ENCODE data around the gene PTPN6. TPM values are rescaled to one million over a fixed set of nuclear protein-coding genes. Genes with fewer than 3 reads are reported as not detected.

Gene PTPN6
- total and polyA plus RNA-seq, 2 of the 8 experiments (the other 6 are each of a cell fraction or from before 2014, with no cell fraction given): 16.3 to 28.4 TPM

DNA sequence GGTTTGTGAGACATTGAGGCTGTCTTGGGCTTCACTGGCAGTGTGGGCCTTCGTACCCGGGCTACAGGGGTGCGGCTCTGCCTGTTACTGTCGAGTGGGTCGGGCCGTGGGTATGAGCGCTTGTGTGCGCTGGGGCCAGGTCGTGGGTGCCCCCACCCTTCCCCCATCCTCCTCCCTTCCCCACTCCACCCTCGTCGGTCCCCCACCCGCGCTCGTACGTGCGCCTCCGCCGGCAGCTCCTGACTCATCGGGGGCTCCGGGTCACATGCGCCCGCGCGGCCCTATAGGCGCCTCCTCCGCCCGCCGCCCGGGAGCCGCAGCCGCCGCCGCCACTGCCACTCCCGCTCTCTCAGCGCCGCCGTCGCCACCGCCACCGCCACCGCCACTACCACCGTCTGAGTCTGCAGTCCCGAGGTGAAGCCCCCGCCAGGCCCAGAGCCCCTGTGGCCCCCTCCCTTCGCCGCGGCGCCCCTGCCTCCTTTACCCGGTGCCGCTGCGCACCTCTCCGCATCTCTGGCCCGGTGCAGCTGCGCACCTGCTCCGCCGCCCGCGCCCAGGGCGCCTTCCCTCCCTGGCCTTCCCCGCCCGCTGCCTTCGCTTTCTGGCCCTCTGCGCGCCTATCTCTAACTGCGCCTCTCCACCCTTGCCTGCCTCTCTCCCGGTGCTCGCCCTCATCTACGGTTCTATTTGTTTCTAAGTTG, 36.8 kb upstream of the PTPN6 start, which contains the start of gene ENO2 (continued):
- no peak for TF ChIP-seq POU5F1 (IDR thresholded peaks at IDR 0.05; ENCODE audit: low read depth, low read length)
- TF ChIP-seq RNF2 (IDR thresholded peaks at IDR 0.05; ENCODE audit: borderline replicate concordance, low read depth, low read length, missing control alignments, poor library complexity, severe bottlenecking): no peak
- TF ChIP-seq TBP (IDR thresholded peaks at IDR 0.05; ENCODE audit: low read depth, low read length): no peak
- TF ChIP-seq, protein P1, sequence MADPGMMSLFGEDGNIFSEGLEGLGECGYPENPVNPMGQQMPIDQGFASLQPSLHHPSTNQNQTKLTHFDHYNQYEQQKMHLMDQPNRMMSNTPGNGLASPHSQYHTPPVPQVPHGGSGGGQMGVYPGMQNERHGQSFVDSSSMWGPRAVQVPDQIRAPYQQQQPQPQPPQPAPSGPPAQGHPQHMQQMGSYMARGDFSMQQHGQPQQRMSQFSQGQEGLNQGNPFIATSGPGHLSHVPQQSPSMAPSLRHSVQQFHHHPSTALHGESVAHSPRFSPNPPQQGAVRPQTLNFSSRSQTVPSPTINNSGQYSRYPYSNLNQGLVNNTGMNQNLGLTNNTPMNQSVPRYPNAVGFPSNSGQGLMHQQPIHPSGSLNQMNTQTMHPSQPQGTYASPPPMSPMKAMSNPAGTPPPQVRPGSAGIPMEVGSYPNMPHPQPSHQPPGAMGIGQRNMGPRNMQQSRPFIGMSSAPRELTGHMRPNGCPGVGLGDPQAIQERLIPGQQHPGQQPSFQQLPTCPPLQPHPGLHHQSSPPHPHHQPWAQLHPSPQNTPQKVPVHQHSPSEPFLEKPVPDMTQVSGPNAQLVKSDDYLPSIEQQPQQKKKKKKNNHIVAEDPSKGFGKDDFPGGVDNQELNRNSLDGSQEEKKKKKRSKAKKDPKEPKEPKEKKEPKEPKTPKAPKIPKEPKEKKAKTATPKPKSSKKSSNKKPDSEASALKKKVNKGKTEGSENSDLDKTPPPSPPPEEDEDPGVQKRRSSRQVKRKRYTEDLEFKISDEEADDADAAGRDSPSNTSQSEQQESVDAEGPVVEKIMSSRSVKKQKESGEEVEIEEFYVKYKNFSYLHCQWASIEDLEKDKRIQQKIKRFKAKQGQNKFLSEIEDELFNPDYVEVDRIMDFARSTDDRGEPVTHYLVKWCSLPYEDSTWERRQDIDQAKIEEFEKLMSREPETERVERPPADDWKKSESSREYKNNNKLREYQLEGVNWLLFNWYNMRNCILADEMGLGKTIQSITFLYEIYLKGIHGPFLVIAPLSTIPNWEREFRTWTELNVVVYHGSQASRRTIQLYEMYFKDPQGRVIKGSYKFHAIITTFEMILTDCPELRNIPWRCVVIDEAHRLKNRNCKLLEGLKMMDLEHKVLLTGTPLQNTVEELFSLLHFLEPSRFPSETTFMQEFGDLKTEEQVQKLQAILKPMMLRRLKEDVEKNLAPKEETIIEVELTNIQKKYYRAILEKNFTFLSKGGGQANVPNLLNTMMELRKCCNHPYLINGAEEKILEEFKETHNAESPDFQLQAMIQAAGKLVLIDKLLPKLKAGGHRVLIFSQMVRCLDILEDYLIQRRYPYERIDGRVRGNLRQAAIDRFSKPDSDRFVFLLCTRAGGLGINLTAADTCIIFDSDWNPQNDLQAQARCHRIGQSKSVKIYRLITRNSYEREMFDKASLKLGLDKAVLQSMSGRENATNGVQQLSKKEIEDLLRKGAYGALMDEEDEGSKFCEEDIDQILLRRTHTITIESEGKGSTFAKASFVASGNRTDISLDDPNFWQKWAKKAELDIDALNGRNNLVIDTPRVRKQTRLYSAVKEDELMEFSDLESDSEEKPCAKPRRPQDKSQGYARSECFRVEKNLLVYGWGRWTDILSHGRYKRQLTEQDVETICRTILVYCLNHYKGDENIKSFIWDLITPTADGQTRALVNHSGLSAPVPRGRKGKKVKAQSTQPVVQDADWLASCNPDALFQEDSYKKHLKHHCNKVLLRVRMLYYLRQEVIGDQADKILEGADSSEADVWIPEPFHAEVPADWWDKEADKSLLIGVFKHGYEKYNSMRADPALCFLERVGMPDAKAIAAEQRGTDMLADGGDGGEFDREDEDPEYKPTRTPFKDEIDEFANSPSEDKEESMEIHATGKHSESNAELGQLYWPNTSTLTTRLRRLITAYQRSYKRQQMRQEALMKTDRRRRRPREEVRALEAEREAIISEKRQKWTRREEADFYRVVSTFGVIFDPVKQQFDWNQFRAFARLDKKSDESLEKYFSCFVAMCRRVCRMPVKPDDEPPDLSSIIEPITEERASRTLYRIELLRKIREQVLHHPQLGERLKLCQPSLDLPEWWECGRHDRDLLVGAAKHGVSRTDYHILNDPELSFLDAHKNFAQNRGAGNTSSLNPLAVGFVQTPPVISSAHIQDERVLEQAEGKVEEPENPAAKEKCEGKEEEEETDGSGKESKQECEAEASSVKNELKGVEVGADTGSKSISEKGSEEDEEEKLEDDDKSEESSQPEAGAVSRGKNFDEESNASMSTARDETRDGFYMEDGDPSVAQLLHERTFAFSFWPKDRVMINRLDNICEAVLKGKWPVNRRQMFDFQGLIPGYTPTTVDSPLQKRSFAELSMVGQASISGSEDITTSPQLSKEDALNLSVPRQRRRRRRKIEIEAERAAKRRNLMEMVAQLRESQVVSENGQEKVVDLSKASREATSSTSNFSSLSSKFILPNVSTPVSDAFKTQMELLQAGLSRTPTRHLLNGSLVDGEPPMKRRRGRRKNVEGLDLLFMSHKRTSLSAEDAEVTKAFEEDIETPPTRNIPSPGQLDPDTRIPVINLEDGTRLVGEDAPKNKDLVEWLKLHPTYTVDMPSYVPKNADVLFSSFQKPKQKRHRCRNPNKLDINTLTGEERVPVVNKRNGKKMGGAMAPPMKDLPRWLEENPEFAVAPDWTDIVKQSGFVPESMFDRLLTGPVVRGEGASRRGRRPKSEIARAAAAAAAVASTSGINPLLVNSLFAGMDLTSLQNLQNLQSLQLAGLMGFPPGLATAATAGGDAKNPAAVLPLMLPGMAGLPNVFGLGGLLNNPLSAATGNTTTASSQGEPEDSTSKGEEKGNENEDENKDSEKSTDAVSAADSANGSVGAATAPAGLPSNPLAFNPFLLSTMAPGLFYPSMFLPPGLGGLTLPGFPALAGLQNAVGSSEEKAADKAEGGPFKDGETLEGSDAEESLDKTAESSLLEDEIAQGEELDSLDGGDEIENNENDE (IDR thresholded peaks at IDR 0.05; ENCODE audit: insufficient replicate concordance, low read length): no peak
- TF ChIP-seq SP4 (IDR thresholded peaks at IDR 0.05; ENCODE audit: low read length): no peak
- no peak for TF ChIP-seq TEAD4 (IDR thresholded peaks at IDR 0.05; ENCODE audit: low read depth, low read length)
- no peak for TF ChIP-seq EGR1 (IDR thresholded peaks at IDR 0.05; ENCODE audit: borderline replicate concordance, low read depth, low read length)
- TF ChIP-seq TCF12 (IDR thresholded peaks at IDR 0.05; ENCODE audit: low read depth, low read length): no peak
- TF ChIP-seq CBX5 (IDR thresholded peaks at IDR 0.05; ENCODE audit: low read depth, low read length): no peak
